GM12865 (cell line): ENCODE results near the gene PCDHGB1.

Experiments used
- DNase-seq: peaks from one replicate; pipeline ENCODE4 v3.0.0; 2010; ENCODE audit warnings: low read depth
- H3K4me3 ChIP-seq: 2 replicates; pipeline ENCODE4 v1.5.1; 2011; ENCODE audit warnings: mild to moderate bottlenecking, low read depth, low read length, control low read depth
- TF ChIP-seq, protein P1 (sequence below): IDR thresholded peaks from 2 replicates; pipeline ENCODE4 v1.5.1; 2011; ENCODE audit warnings: low read length, control low read depth, low read depth, inconsistent platforms; ENCODE audit not compliant: insufficient read depth; ENCODE audit errors: missing control alignments

The PCDHGB1 gene

GRCh38 chr5:141397756-141398551 is 48.1 kb downstream of the PCDHGB1 start, which contains the start of gene PCDHGB5:
Gene PCDHGB5, plus strand, starts transcription at chr5:141397947. Its CDS starts 181 bp downstream, at chr5:141398128.
- TF ChIP-seq, protein P1, sequence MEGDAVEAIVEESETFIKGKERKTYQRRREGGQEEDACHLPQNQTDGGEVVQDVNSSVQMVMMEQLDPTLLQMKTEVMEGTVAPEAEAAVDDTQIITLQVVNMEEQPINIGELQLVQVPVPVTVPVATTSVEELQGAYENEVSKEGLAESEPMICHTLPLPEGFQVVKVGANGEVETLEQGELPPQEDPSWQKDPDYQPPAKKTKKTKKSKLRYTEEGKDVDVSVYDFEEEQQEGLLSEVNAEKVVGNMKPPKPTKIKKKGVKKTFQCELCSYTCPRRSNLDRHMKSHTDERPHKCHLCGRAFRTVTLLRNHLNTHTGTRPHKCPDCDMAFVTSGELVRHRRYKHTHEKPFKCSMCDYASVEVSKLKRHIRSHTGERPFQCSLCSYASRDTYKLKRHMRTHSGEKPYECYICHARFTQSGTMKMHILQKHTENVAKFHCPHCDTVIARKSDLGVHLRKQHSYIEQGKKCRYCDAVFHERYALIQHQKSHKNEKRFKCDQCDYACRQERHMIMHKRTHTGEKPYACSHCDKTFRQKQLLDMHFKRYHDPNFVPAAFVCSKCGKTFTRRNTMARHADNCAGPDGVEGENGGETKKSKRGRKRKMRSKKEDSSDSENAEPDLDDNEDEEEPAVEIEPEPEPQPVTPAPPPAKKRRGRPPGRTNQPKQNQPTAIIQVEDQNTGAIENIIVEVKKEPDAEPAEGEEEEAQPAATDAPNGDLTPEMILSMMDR = peak; percentile 66
- H3K4me3 ChIP-seq = peak within 1 kb of the TSS; percentile 59
- peak; percentile 74 for DNase-seq

DNA sequence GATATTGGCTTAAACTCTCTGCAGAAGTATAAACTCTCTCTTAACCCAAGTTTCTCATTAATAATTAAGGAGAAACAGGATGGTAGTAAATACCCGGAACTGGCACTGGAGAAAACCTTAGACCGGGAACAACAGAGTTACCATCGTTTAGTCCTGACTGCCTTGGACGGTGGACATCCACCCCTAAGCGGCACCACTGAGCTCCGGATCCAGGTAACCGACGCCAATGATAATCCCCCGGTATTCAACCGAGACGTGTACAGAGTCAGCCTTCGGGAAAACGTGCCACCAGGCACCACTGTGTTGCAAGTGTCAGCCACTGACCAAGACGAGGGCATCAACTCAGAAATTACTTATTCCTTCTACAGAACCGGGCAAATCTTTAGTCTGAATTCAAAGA is 48.7 kb downstream of the PCDHGB1 start:
- TF ChIP-seq, protein P1 = no peak
- DNase-seq = no peak
- no peak overlapping the region for H3K4me3 ChIP-seq

DNA sequence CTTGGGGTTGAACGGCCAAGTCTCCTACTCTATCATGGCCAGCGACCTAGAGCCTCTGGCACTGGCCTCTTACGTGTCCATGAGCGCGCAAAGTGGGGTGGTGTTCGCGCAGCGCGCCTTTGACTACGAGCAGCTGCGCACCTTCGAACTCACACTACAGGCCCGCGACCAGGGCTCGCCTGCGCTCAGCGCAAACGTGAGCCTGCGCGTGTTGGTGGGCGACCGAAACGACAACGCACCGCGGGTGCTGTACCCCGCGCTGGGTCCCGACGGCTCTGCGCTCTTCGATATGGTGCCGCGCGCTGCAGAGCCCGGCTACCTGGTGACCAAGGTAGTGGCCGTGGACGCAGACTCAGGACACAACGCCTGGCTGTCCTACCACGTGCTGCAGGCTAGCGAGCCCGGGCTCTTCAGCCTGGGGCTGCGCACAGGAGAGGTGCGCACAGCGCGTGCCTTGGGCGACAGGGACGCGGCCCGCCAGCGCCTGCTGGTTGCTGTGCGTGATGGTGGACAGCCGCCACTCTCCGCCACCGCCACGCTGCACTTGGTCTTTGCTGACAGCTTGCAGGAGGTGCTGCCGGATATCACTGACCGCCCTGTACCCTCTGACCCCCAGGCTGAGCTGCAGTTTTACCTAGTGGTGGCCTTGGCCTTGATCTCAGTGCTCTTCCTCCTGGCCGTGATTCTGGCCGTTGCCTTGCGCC is 49.8 kb downstream of the PCDHGB1 start:
- TF ChIP-seq, protein P1 = no peak

More for the DNA sequence above, 49.8 kb downstream of the PCDHGB1 start:
- DNase-seq = no peak
- no peak overlapping the region for H3K4me3 ChIP-seq
